Left cardiac atrium (tissue), 4 donors: ENCODE measurements around the gene L3MBTL2. TPM values are rescaled to one million over a fixed set of nuclear protein-coding genes. Genes with fewer than 3 reads are reported as not detected.
"Not testable (repeated sequence)": the region's sequence is repeated elsewhere in the genome, so short reads cannot be mapped to it uniquely, and the experiment has no call there.

Source experiments
- ATAC-seq, 2 donors: fragments of 200-7000 bp; cut with Tn5 transposase; one replicate each; pipeline ENCODE4 v1.9.1; 2020; ENCODE audit warnings: mild to moderate bottlenecking in 2 of 2, moderate library complexity in 2 of 2
- DNase-seq: peaks from one replicate; pipeline ENCODE4 v3.0.0-alpha.2; 2020
- intact Hi-C, 2 donors: fragments of 100-400 bp; cut with DNase I; formaldehyde crosslinking; loops; one replicate each; pipeline versions ENCODE4 v1.14.1 to v1.15.1; 2022 to 2023
- total RNA-seq, 2 donors: library from RNA; stranded (reverse); fragmentation: NEBNext Ultra II Directional; extraction: Animal tissue kit (Norgen Biotek cat#: 25700); gene quantifications; one replicate each; pipeline ENCODE4 v1.2.1, GENCODE V29; 2021
- donor health status: DM: no; HTN: yes; CAD: no.
- donor health status: DM: no; HTN: yes; CAD: no; lungs with severe emphysema.
- donor health status: DM: yes; HTN: yes; CAD: no.
- donor health status: Dilated cardiomyopathy.

L3MBTL2 gene
- total RNA-seq, 2 donors from 2014 or later, result 13.6 to 15.4 TPM

- ATAC-seq (no peak), DNase-seq (no peak)
- intact Hi-C loops, result loop anchor here in 1 of 2 donors (5.0 kb wide), 1 partner anchor 42 kb away; no protein-coding TSS in a partner anchor
Observed at GRCh38 chr22:41238570-41239442, 33.7 kb downstream of the L3MBTL2 start.

- intact Hi-C loops, result loop anchor here in 1 of 2 donors (5.0 kb wide), 1 partner anchor 42 kb away; no protein-coding TSS in a partner anchor
- DNase-seq (no peak), ATAC-seq (no peak)
Observed at GRCh38 chr22:41239443-41240128, 34.5 kb downstream of the L3MBTL2 start.

GRCh38 chr22:41240377-41241132 is 35.4 kb downstream of the L3MBTL2 start, which contains the start of gene CHADL:
Gene CHADL (minus strand): TSS chr22:41240931. CDS start chr22:41240881, 50 bp downstream.
- intact Hi-C loops, result no loop called here
- DNase-seq (no peak), ATAC-seq (peak in 1 of 2 donors; percentile 2)

- ATAC-seq (no peak), DNase-seq (no peak)
- intact Hi-C loops, result no loop called here
Observed at GRCh38 chr22:41241133-41241676, 36.1 kb downstream of the L3MBTL2 start.

GRCh38 chr22:41242396-41243117 is 37.4 kb downstream of the L3MBTL2 start:
- no peak for DNase-seq
- ATAC-seq, result no peak
- intact Hi-C loops, result no loop called here

- intact Hi-C loops, result no loop called here
- ATAC-seq, result no peak
- no peak for DNase-seq
Observed at GRCh38 chr22:41243361-41243760, 38.2 kb downstream of the L3MBTL2 start.

GRCh38 chr22:41245917-41246499 is 40.9 kb downstream of the L3MBTL2 start:
- no peak for ATAC-seq
- DNase-seq, result no peak
- intact Hi-C loops, result no loop called here

- intact Hi-C loops, result no loop called here
- ATAC-seq (peak; percentile 59 to 78), DNase-seq (no peak)
Observed at GRCh38 chr22:41247703-41248102, 42.6 kb downstream of the L3MBTL2 start.

- no peak for DNase-seq
- intact Hi-C loops, result no loop called here
- peak in 1 of 2 donors; percentile 17 for ATAC-seq
Observed at GRCh38 chr22:41248314-41248713, 43.2 kb downstream of the L3MBTL2 start.

GRCh38 chr22:41248758-41249157 is 43.6 kb downstream of the L3MBTL2 start:
- intact Hi-C loops, result no loop called here
- ATAC-seq (peak; percentile 55 to 64), DNase-seq (no peak)

- no peak for DNase-seq
- ATAC-seq, result no peak
- intact Hi-C loops, result no loop called here
Observed at GRCh38 chr22:41249442-41249841, 44.3 kb downstream of the L3MBTL2 start.

- intact Hi-C loops, result no loop called here
Observed at GRCh38 chr22:41250127-41250526, 45.0 kb downstream of the L3MBTL2 start.

GRCh38 chr22:41252365-41252764 is 47.3 kb downstream of the L3MBTL2 start:
- no peak for DNase-seq
- ATAC-seq, result no peak
- intact Hi-C loops, result no loop called here

More at GRCh38 chr22:41250127-41250526, 45.0 kb downstream of the L3MBTL2 start:
- DNase-seq (no peak), ATAC-seq (no peak)

- ATAC-seq (no peak), DNase-seq (no peak)
- intact Hi-C loops, result no loop called here
Observed at GRCh38 chr22:41254230-41254629, 49.1 kb downstream of the L3MBTL2 start.

GRCh38 chr22:41256254-41257253 is 51.4 kb downstream of the L3MBTL2 start:
- DNase-seq (no peak), ATAC-seq (no peak)
- intact Hi-C loops, result no loop called here

- intact Hi-C loops, result no loop called here
- DNase-seq (no peak), ATAC-seq (no peak)
Observed at GRCh38 chr22:41257696-41258095, 52.6 kb downstream of the L3MBTL2 start.

GRCh38 chr22:41259756-41260155 is 54.6 kb downstream of the L3MBTL2 start:
- DNase-seq, intact Hi-C loops, ATAC-seq: not testable (repeated sequence)
